Medulla oblongata (tissue), 1 donor: ENCODE results near the gene GTSF1L.
"Not testable (repeated sequence)": the region's sequence is repeated elsewhere in the genome, so short reads cannot be mapped to it uniquely, and the experiment has no call there.

Experiments
- DNase-seq: peaks from one replicate; pipeline ENCODE4 v3.0.0-alpha.2; 2015; ENCODE audit errors: extremely low spot score

Gene GTSF1L

GRCh38 chr20:43726811-43727338, at the start of gene GTSF1L:
Gene GTSF1L, minus strand, starts transcription at chr20:43727002. Its CDS starts 308 bp downstream, at chr20:43726694.
- no peak for DNase-seq

GRCh38 chr20:43774754-43775153, 48.0 kb upstream of the GTSF1L start:
- DNase-seq, result no peak

- no peak for DNase-seq
Observed at GRCh38 chr20:43771503-43772190, 44.8 kb upstream of the GTSF1L start.

- no peak for DNase-seq
Observed at GRCh38 chr20:43770342-43770741, 43.5 kb upstream of the GTSF1L start.

GRCh38 chr20:43767686-43768474, 41.1 kb upstream of the GTSF1L start:
- peak; percentile 32 for DNase-seq

- no peak for DNase-seq
Observed at GRCh38 chr20:43766917-43767316, 40.1 kb upstream of the GTSF1L start.

GRCh38 chr20:43766385-43766784, 39.6 kb upstream of the GTSF1L start:
- peak; percentile 85 for DNase-seq

GRCh38 chr20:43765916-43766315, 39.1 kb upstream of the GTSF1L start:
- peak; percentile 25 for DNase-seq

- no peak for DNase-seq
Observed at GRCh38 chr20:43762911-43763310, 36.1 kb upstream of the GTSF1L start.

- no peak for DNase-seq
Observed at GRCh38 chr20:43761386-43762340, 34.9 kb upstream of the GTSF1L start.

GRCh38 chr20:43757888-43758287, 31.1 kb upstream of the GTSF1L start:
- not testable (repeated sequence) for DNase-seq

GRCh38 chr20:43755851-43756250, 29.0 kb upstream of the GTSF1L start:
- no peak for DNase-seq

GRCh38 chr20:43755390-43755789, 28.6 kb upstream of the GTSF1L start:
- no peak for DNase-seq

GRCh38 chr20:43752561-43753301, 25.9 kb upstream of the GTSF1L start:
- peak; percentile 40 for DNase-seq

- no peak for DNase-seq
Observed at GRCh38 chr20:43752051-43752360, 25.2 kb upstream of the GTSF1L start.

GRCh38 chr20:43751167-43752050, 24.6 kb upstream of the GTSF1L start:
- no peak for DNase-seq

GRCh38 chr20:43750774-43751166, 24.0 kb upstream of the GTSF1L start:
- no peak for DNase-seq

- peak; percentile 49 for DNase-seq
Observed at GRCh38 chr20:43749734-43750294, 23.0 kb upstream of the GTSF1L start.

GRCh38 chr20:43748274-43748673, 21.5 kb upstream of the GTSF1L start:
- DNase-seq, result no peak
